Measurements from ENCODE around the gene CCDC102A. TPM values are rescaled to one million over a fixed set of nuclear protein-coding genes. Genes with fewer than 3 reads are reported as not detected.

The CCDC102A gene
- total and polyA plus RNA-seq, 2 of the 13 experiments (the other 11 are each of a cell fraction or from before 2014, with no cell fraction given): 2.1 to 2.8 TPM

GRCh38 chr16:57508035-57508425 lies 28.3 kb downstream of the CCDC102A start:
- TF ChIP-seq ZFX (CRISPR knock-in tag; IDR thresholded peaks at IDR 0.05; ENCODE audit: low read depth) (0 out of 2 replicates have a peak, but pooled peaks have one; percentile 28), PATZ1 (CRISPR knock-in tag; IDR thresholded peaks at IDR 0.05) (peak; percentile 46; the same call in 1 of the 2 replicates), XBP1 (CRISPR knock-in tag; IDR thresholded peaks at IDR 0.05) (no peak)
- Histone ChIP-seq H2AFZ (ENCODE audit: low read length) (no peak overlapping the region), H3K4me3 (replicated peaks in 1 of 3; ENCODE audit: insufficient read depth in 1 of 3, low read depth in 2 of 3, low read length in 3 of 3) (no peak overlapping the region; a peak in 1 of 6 replicates), H3K79me2 (ENCODE audit: insufficient read depth, low read length) (no peaks in the 10 kb centered on the region), H3K9ac (ENCODE audit: insufficient read depth, low read depth, low read length) (no peak overlapping the region), H3K36me3 (replicated peaks in 1 of 2; ENCODE audit: control insufficient read depth in 1 of 2, insufficient read depth in 2 of 2, low read length in 2 of 2) (no peaks in the 10 kb centered on the region), H3K27me3 (ENCODE audit: control insufficient read depth in 1 of 2, insufficient read depth in 2 of 2, low read length in 2 of 2) (peaks cover 8 to 40% of the 10 kb centered on the region in 2 experiments; a peak in 4 of 5 replicates), H3K9me3 (ENCODE audit: low read length) (no peaks in the 10 kb centered on the region), H4K20me1 (ENCODE audit: insufficient read depth, low read length) (no peaks in the 10 kb centered on the region), H3K4me2 (ENCODE audit: low read depth, low read length) (no peak overlapping the region), H3K27ac (ENCODE audit: extremely low read length, insufficient read depth, low read length) (no peak overlapping the region), H3K4me1 (ENCODE audit: insufficient read depth, low read length) (peaks cover 35% of the 10 kb centered on the region)
- intact Hi-C loops (cut with micrococcal nuclease; ENCODE audit: unreplicated experiment): no loop called here
- peak; percentile 47 for ATAC-seq
- no TSS peak for BruUV-seq (replicated peaks)
- 52% methylated on average over 2 of the region's 3 CpGs for WGBS (ENCODE audit: low lambda C conversion rate)
- DNase-seq (ENCODE audit: low spot score): no peak
- ChIA-PET CTCF (ENCODE audit: low intra/inter-chr PET ratio, low total read pairs) (no interaction called here), POLR2A (interaction anchor here (0.8 to 3.5 kb wide), 3 partner anchors 21 to 61 kb away, joined by 3 to 11 read pairs (median 3); partner anchors contain the start of genes CIAPIN1 and COQ9)
- in situ Hi-C loops (cut with HindIII; ENCODE audit: extremely low pct_ligation_motif_present, low pct_unique_long_range_greater_than_20kb): no loop called here
- FAIRE-seq: no peak

- H3K9ac ChIP-seq (ENCODE audit: insufficient read depth, low read depth, low read length): no peak overlapping the region
- no peak overlapping the region for H2AFZ ChIP-seq (ENCODE audit: low read length)
- WGBS (ENCODE audit: low lambda C conversion rate): 24% methylated on average over 8 of the region's 13 CpGs
- no peak overlapping the region for H3K4me2 ChIP-seq (ENCODE audit: low read depth, low read length)
- no peak overlapping the region for H3K4me3 ChIP-seq (replicated peaks in 1 of 3; ENCODE audit: insufficient read depth in 1 of 3, low read depth in 2 of 3, low read length in 3 of 3)
- H3K27me3 ChIP-seq (ENCODE audit: control insufficient read depth in 1 of 2, insufficient read depth in 2 of 2, low read length in 2 of 2): peaks cover 8 to 45% of the 10 kb centered on the region in 2 experiments; a peak in 4 of 5 replicates
- no TSS peak for BruUV-seq (replicated peaks)
- no peaks in the 10 kb centered on the region for H3K79me2 ChIP-seq (ENCODE audit: insufficient read depth, low read length)
- intact Hi-C loops (cut with micrococcal nuclease; ENCODE audit: unreplicated experiment) (no loop called here), in situ Hi-C loops (cut with HindIII; ENCODE audit: extremely low pct_ligation_motif_present, low pct_unique_long_range_greater_than_20kb) (no loop called here)
- ChIA-PET CTCF (ENCODE audit: low intra/inter-chr PET ratio, low total read pairs) (no interaction called here), POLR2A (interaction anchor here (0.8 to 3.5 kb wide), 3 partner anchors 20 to 61 kb away, joined by 3 to 11 read pairs (median 3); partner anchors contain the start of genes CIAPIN1 and COQ9)
- FAIRE-seq: no peak
- peaks cover 42% of the 10 kb centered on the region for H3K4me1 ChIP-seq (ENCODE audit: insufficient read depth, low read length)
- no peaks in the 10 kb centered on the region for H4K20me1 ChIP-seq (ENCODE audit: insufficient read depth, low read length)
- no peak for DNase-seq (ENCODE audit: low spot score)
- H3K9me3 ChIP-seq (ENCODE audit: low read length): no peaks in the 10 kb centered on the region
- ATAC-seq: no peak
- no peak overlapping the region for H3K27ac ChIP-seq (ENCODE audit: extremely low read length, insufficient read depth, low read length)
- H3K36me3 ChIP-seq (replicated peaks in 1 of 2; ENCODE audit: control insufficient read depth in 1 of 2, insufficient read depth in 2 of 2, low read length in 2 of 2): no peaks in the 10 kb centered on the region
- no peak for TF ChIP-seq RARA (CRISPR knock-in tag; IDR thresholded peaks at IDR 0.05)
- peak; percentile 80 for TF ChIP-seq ZNF629 (CRISPR knock-in tag; conservative IDR thresholded peaks at IDR 0.05)
- TF ChIP-seq ZBTB1 (CRISPR knock-in tag; IDR thresholded peaks at IDR 0.05; ENCODE audit: borderline replicate concordance): no peak
- TF ChIP-seq, protein P1, sequence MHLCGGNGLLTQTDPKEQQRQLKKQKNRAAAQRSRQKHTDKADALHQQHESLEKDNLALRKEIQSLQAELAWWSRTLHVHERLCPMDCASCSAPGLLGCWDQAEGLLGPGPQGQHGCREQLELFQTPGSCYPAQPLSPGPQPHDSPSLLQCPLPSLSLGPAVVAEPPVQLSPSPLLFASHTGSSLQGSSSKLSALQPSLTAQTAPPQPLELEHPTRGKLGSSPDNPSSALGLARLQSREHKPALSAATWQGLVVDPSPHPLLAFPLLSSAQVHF (CRISPR knock-in tag; IDR thresholded peaks at IDR 0.05): no peak
- no peak for TF ChIP-seq ZNF207 (IDR thresholded peaks at IDR 0.05; ENCODE audit: borderline replicate concordance)
- no peak for TF ChIP-seq ZUFSP (CRISPR knock-in tag; IDR thresholded peaks at IDR 0.05; ENCODE audit: borderline replicate concordance)
- no peak for TF ChIP-seq ZNF513 (CRISPR knock-in tag; conservative IDR thresholded peaks at IDR 0.05)
Measured at GRCh38 chr16:57507136-57508034, 29.0 kb downstream of the CCDC102A start.

Measured in HepG2 (cell line).